Peyer's patch (tissue), 4 donors: ENCODE results near the gene CACNA1H.

Experiments used
- CTCF ChIP-seq, 6 experiments: fragments of 450-650 bp in 4 of 6; fragments of 200-600 bp in 2 of 6; sonication (generic) in 1 of 6; IDR thresholded peaks; one replicate each; pipeline ENCODE4 v1.5.1; 2017 to 2019; ENCODE audit warnings: antibody characterized with exemption in 6 of 6, mild to moderate bottlenecking in 3 of 6, moderate library complexity in 1 of 6
- POLR2A ChIP-seq, 2 donors: fragments of 450-650 bp; IDR thresholded peaks; one replicate each; pipeline ENCODE4 v1.5.1; 2017; ENCODE audit warnings: antibody characterized with exemption in 2 of 2, mild to moderate bottlenecking in 2 of 2, moderate library complexity in 2 of 2

- no peak for TF ChIP-seq POLR2A (IDR thresholded peaks at IDR 0.05)
- no peak for TF ChIP-seq CTCF (IDR thresholded peaks at IDR 0.05)
These were observed 107.3 kb downstream of the CACNA1H start for GRCh38 chr16:1260101-1260680.
